ENCODE results near the gene SEC31B. TPM values are rescaled to one million over a fixed set of nuclear protein-coding genes. Genes with fewer than 3 reads are reported as not detected.

Gene SEC31B
- total and polyA plus RNA-seq, 2 experiments from 2014 or later, result 2.9 to 6.7 TPM

- H4K20me1 ChIP-seq (replicated peaks; ENCODE audit: insufficient read depth), result no peaks in the 10 kb centered on the region
- Mint-ChIP-seq H3K27ac (no peak overlapping the region), H3K4me3 (no peak overlapping the region), H3K36me3 (ENCODE audit: low read depth) (no peaks in the 10 kb centered on the region), H3K9me3 (no peaks in the 10 kb centered on the region), H3K27me3 (ENCODE audit: insufficient read depth, low read depth, poor library complexity) (no peaks in the 10 kb centered on the region), H3K4me1 (no peaks in the 10 kb centered on the region)
- no peaks in the 10 kb centered on the region for H3K4me1 ChIP-seq (ENCODE audit: insufficient read depth)
- no peaks in the 10 kb centered on the region for H3K36me3 ChIP-seq (ENCODE audit: insufficient read depth)
- peaks cover 13% of the 10 kb centered on the region; the same call in 1 of the 2 replicates for H3K27me3 ChIP-seq (ENCODE audit: insufficient read depth)
- H3K4me2 ChIP-seq, result no peak overlapping the region
- no peaks in the 10 kb centered on the region for H3F3A ChIP-seq (replicated peaks; ENCODE audit: low read depth)
- H3K4me3 ChIP-seq, result no peak overlapping the region
- peak; percentile 63 for ATAC-seq
- no peak overlapping the region for H2AFZ ChIP-seq
- no peaks in the 10 kb centered on the region for H3K9me2 ChIP-seq (ENCODE audit: insufficient read depth)
- H3K27ac ChIP-seq (ENCODE audit: low read depth), result no peak overlapping the region
- TF ChIP-seq JUNB (IDR thresholded peaks at IDR 0.05; ENCODE audit: unreplicated experiment) (no peak), ZNF114 (CRISPR knock-in tag; IDR thresholded peaks at IDR 0.05) (no peak), ZNF462 (CRISPR knock-in tag; IDR thresholded peaks at IDR 0.05) (no peak), POLR2AphosphoS5 (IDR thresholded peaks at IDR 0.05; ENCODE audit: low read depth) (no peak), ZNF331 (CRISPR knock-in tag; IDR thresholded peaks at IDR 0.05; ENCODE audit: low read depth) (no peak), CTCF (conservative IDR thresholded peaks at IDR 0.05; ENCODE audit: low read depth in 2 of 2) (no peak)
- peak; percentile 18 for DNase-seq (ENCODE audit: low spot score)
- H3K79me2 ChIP-seq (replicated peaks; ENCODE audit: insufficient read depth), result no peaks in the 10 kb centered on the region
These were observed 51.3 kb downstream of the SEC31B start for GRCh38 chr10:100468322-100468721.
